Natural killer cell treated with Interleukin-12 subunit alpha and Interleukin-12 subunit beta and Interleukin-15 and Interleukin-18, amount 100 ng/mL, for 72 hours (primary cell): Measurements from ENCODE around the gene LRWD1. TPM values are rescaled to one million over a fixed set of nuclear protein-coding genes. Genes with fewer than 3 reads are reported as not detected.

Experiments
- ATAC-seq, 2 donors: fragments of 150-1000 bp; cut with Tn5 transposase in 1 of 2; sonication (Bioruptor Pico), chemical (Tn5 transposase) in 1 of 2; 2 replicates each; pipeline ENCODE4 v1.10.0; 2021
- DNase-seq: peaks from one replicate; pipeline ENCODE4 v3.0.0; 2022; ENCODE audit warnings: low spot score
- H3K27ac Mint-ChIP-seq, 2 donors: 1 replicate in 1 of 2; 2 replicates in 1 of 2; pipeline ENCODE4 v1.8.0; 2022; ENCODE audit warnings: mixed read lengths in 2 of 2, mild to moderate bottlenecking in 1 of 2, moderate library complexity in 1 of 2
- H3K27me3 Mint-ChIP-seq, 2 donors: 1 replicate in 1 of 2; 2 replicates in 1 of 2; pipeline ENCODE4 v1.8.0; 2022; ENCODE audit warnings: mixed read lengths in 2 of 2
- H3K36me3 Mint-ChIP-seq: one replicate; pipeline ENCODE4 v1.8.0; 2022; ENCODE audit warnings: mixed read lengths
- H3K4me1 Mint-ChIP-seq, 2 donors: 1 replicate in 1 of 2; 2 replicates in 1 of 2; pipeline ENCODE4 v1.8.0; 2022; ENCODE audit warnings: low read depth in 2 of 2, mixed read lengths in 2 of 2, mild to moderate bottlenecking in 1 of 2
- H3K4me3 Mint-ChIP-seq: one replicate; pipeline ENCODE4 v1.8.0; 2022; ENCODE audit warnings: mixed read lengths
- H3K9me3 Mint-ChIP-seq: 2 replicates; pipeline ENCODE4 v1.8.0; 2022; ENCODE audit warnings: mixed read lengths
- total RNA-seq, 2 donors: library from RNA; stranded (reverse); gene quantifications; one replicate each; pipeline ENCODE4 v1.2.3, GENCODE V29; 2022

The LRWD1 gene
- 10 to 100 TPM; 22.9 to 44.2 TPM for total RNA-seq

DNA sequence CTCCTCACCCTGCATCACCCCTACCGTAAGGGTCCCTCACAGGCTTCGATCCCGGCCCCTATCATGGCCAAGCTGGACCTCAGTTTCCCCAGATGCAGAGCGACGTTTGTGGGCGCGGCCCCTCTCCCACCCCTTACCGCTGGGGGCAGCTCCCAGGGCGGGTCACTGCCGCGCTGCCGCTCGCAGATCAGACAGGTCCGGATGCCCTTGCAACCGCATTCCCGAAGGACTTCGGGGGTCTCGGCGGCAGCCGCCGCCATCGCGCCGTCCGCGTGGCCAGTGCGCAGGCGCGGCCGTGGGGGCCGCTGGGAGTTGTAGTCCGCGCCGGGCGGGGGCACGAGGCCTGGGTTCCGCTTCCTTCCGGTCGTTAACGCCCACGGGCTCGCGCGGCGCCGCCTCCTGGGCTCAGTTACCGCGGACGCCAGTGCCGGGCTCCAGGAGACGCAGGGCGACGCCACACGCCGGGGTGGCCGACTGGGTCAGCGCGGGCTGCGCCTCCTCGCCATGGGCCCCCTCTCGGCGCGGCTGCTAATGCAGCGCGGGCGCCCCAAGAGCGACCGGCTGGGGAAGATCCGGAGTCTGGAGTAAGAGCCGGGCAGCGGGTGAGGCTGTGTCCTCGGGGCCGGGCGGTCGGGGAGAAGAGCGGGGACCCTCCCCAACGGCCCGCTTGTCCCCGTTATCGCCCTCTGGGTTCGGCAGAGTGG is at the start of gene LRWD1, which contains the start of gene ALKBH4:
Gene LRWD1, plus strand, starts transcription at position 408 of the 704 bp plus-strand sequence. Its CDS starts 97 bp downstream, at position 505.
Gene ALKBH4, minus strand, starts transcription at position 287 of the 704 bp plus-strand sequence. Its CDS starts 27 bp downstream, at position 260.
- DNase-seq (peak; percentile 99), ATAC-seq (peak; percentile 97 to 99)
- peaks cover 31 to 33% of the 10 kb centered on the region in 2 donors for H3K4me1 Mint-ChIP-seq
- no peaks in the 10 kb centered on the region for H3K27me3 Mint-ChIP-seq
- H3K27ac Mint-ChIP-seq, result peak within 1 kb of the TSS; percentile 54 to 81
- peak within 1 kb of the TSS; percentile 87 for H3K4me3 Mint-ChIP-seq
- no peaks in the 10 kb centered on the region for H3K9me3 Mint-ChIP-seq
- H3K36me3 Mint-ChIP-seq, result no peaks in the 10 kb centered on the region

DNA sequence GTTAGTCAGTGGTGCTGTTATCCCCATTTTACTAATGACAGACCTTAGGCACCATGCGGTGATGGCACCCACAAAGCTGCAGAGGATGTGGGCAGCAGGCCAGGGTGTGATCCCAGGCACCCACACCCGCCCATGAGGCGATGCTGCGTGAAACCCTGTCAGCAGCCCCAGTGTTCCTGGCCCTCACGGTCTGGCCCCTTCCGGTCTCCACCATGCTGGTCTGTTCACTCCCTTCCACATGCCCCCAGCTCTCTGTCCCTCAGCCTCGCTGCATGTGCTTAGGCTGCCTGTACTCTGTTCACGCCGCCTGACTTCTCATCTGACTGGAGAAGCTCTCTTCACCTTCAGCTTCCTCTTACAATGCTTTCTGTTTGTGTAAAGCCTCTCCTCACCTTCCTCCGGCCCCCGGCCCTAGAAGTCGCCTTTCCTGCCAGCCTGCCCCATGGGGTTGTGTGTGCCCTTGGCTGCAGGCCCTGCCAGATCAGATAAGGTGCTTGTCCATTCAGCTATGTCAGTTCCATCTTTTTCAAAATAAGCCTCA is 49.0 kb upstream of the LRWD1 start:
- peak overlapping the region; percentile 86 to 92 for H3K27ac Mint-ChIP-seq
- no peaks in the 10 kb centered on the region for H3K9me3 Mint-ChIP-seq
- DNase-seq (peak; percentile 90), ATAC-seq (peak; percentile 96 to 97)
- H3K4me1 Mint-ChIP-seq, result peaks cover 50 to 57% of the 10 kb centered on the region in 2 donors
- no peaks in the 10 kb centered on the region for H3K27me3 Mint-ChIP-seq
- no peaks in the 10 kb centered on the region for H3K36me3 Mint-ChIP-seq
- H3K4me3 Mint-ChIP-seq, result peak overlapping the region; percentile 80

DNA sequence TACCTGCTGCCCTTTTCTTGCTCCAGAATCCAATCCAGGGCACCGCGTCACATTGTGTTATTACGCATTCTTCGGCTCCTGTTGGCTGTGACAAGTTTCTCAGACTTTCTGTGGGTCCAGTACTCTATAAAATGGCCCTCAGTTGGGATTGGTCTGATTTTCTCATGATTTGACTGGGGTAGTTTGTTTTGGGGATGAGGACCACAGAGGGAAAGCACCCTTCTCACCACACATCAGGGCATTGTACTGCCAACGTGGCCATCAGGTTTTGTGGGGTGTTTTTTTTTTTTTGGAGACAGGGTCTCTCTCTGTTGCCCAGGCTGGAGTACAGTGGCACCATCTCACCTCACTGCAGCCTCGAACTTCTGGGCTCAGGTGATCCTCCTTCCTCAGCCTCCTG is 48.4 kb upstream of the LRWD1 start:
- no peaks in the 10 kb centered on the region for H3K9me3 Mint-ChIP-seq
- H3K27ac Mint-ChIP-seq, result peak overlapping the region; percentile 86 to 92
- H3K4me1 Mint-ChIP-seq, result peaks cover 53 to 62% of the 10 kb centered on the region in 2 donors
- peak overlapping the region; percentile 80 for H3K4me3 Mint-ChIP-seq
- DNase-seq (no peak), ATAC-seq (no peak)
- H3K36me3 Mint-ChIP-seq, result no peaks in the 10 kb centered on the region
- H3K27me3 Mint-ChIP-seq, result no peaks in the 10 kb centered on the region

GRCh38 chr7:102417105-102417504 is 47.7 kb upstream of the LRWD1 start:
- H3K9me3 Mint-ChIP-seq, result no peaks in the 10 kb centered on the region
- ATAC-seq (no peak), DNase-seq (no peak)
- peak overlapping the region; percentile 65 for H3K4me3 Mint-ChIP-seq
- H3K27me3 Mint-ChIP-seq, result no peaks in the 10 kb centered on the region
- H3K27ac Mint-ChIP-seq, result peak overlapping the region; percentile 86 to 92
- H3K4me1 Mint-ChIP-seq, result peaks cover 50 to 62% of the 10 kb centered on the region in 2 donors
- no peaks in the 10 kb centered on the region for H3K36me3 Mint-ChIP-seq

DNA sequence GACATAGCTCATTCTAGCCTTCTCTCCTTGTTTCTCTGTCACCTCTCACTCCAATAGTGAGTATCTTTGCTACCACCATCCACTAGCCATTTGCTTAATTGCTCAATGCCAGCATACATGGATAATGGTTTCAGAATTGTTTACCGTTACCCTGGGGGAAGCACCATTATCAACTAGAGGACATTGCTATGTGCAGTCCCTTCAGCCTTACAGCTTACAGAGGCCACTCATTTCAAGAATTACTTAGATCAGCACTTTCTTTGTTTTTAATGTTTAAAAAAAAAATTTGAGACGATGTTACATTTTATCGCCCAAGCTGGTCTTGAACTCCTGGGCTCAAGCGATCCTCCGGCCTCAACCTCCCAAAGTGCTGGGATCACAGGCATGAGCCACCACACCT is 46.2 kb upstream of the LRWD1 start:
- Mint-ChIP-seq H3K27ac (peak overlapping the region; percentile 38 to 92), H3K27me3 (no peaks in the 10 kb centered on the region), H3K9me3 (no peaks in the 10 kb centered on the region), H3K4me1 (peaks cover 50 to 62% of the 10 kb centered on the region in 2 donors), H3K36me3 (no peaks in the 10 kb centered on the region), H3K4me3 (peak overlapping the region; percentile 65)
- DNase-seq (no peak), ATAC-seq (peak; percentile 47 to 55)

GRCh38 chr7:102421706-102422240 is 43.0 kb upstream of the LRWD1 start:
- H3K27ac Mint-ChIP-seq, result peak overlapping the region in 1 of 2 donors; percentile 17
- H3K27me3 Mint-ChIP-seq, result no peaks in the 10 kb centered on the region
- H3K4me3 Mint-ChIP-seq, result no peak overlapping the region
- peaks cover 54 to 65% of the 10 kb centered on the region in 2 donors for H3K4me1 Mint-ChIP-seq
- H3K9me3 Mint-ChIP-seq, result no peaks in the 10 kb centered on the region
- DNase-seq, result no peak
- H3K36me3 Mint-ChIP-seq, result no peaks in the 10 kb centered on the region
- no peak for ATAC-seq

DNA sequence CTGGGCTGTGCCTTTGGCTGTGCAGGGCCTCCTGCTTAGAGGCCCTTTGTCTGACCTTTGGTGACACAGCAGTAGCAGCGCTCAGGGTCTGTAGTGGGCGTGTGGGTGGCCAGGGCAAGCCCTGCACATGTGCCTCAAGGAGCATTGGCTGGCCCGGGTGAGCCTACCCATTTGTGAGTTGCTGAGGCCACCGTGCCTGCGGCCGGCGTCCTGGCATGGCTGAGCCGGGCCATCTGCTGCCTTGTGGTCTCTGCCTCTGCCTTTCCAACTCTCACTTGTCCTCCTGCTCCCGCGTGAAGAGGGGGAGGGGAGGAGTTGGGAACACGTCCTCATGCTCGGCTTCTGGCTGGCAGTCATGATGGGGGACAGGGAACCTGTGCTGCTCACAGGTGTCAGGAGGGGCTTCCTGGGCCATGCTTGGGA is 40.6 kb upstream of the LRWD1 start:
- Mint-ChIP-seq H3K36me3 (no peaks in the 10 kb centered on the region), H3K4me3 (peak overlapping the region; percentile 98), H3K4me1 (peaks cover 47 to 55% of the 10 kb centered on the region in 2 donors), H3K27me3 (no peaks in the 10 kb centered on the region), H3K9me3 (no peaks in the 10 kb centered on the region), H3K27ac (peak overlapping the region; percentile 100)
- no peak for DNase-seq
- ATAC-seq, result no peak

DNA sequence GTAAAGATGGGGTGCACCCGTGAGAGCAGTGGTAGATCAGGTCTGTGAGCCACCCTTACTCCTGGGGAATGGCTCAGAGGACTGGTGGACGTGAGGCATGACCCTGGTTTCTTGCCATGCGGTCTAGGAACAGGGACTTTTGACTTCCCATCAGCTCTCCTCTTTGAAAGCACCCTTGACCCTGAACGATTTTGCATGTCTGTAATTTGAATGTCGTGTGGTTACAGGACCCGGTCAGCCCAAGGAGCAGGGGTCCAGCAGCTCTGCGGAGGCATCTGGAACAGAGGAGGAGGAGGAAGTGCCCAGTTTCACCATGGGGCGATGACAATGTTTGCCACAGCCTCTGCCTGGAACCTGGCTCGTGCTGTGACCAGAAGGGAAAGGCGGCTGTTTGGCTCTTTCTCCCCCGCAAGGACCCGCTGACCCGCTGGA is 40.0 kb upstream of the LRWD1 start:
- DNase-seq, result no peak
- H3K27me3 Mint-ChIP-seq, result no peaks in the 10 kb centered on the region
- ATAC-seq, result no peak
- peaks cover 48 to 55% of the 10 kb centered on the region in 2 donors for H3K4me1 Mint-ChIP-seq
- peak overlapping the region; percentile 100 for H3K27ac Mint-ChIP-seq
- H3K36me3 Mint-ChIP-seq, result no peaks in the 10 kb centered on the region
- no peaks in the 10 kb centered on the region for H3K9me3 Mint-ChIP-seq
- H3K4me3 Mint-ChIP-seq, result peak overlapping the region; percentile 98

GRCh38 chr7:102425639-102426267 is 39.0 kb upstream of the LRWD1 start:
- Mint-ChIP-seq H3K9me3 (no peaks in the 10 kb centered on the region), H3K4me1 (peaks cover 45 to 53% of the 10 kb centered on the region in 2 donors), H3K27ac (peak overlapping the region; percentile 100), H3K4me3 (peak overlapping the region; percentile 98), H3K36me3 (no peaks in the 10 kb centered on the region), H3K27me3 (no peaks in the 10 kb centered on the region)
- ATAC-seq (peak; percentile 91 to 92), DNase-seq (peak; percentile 91)

DNA sequence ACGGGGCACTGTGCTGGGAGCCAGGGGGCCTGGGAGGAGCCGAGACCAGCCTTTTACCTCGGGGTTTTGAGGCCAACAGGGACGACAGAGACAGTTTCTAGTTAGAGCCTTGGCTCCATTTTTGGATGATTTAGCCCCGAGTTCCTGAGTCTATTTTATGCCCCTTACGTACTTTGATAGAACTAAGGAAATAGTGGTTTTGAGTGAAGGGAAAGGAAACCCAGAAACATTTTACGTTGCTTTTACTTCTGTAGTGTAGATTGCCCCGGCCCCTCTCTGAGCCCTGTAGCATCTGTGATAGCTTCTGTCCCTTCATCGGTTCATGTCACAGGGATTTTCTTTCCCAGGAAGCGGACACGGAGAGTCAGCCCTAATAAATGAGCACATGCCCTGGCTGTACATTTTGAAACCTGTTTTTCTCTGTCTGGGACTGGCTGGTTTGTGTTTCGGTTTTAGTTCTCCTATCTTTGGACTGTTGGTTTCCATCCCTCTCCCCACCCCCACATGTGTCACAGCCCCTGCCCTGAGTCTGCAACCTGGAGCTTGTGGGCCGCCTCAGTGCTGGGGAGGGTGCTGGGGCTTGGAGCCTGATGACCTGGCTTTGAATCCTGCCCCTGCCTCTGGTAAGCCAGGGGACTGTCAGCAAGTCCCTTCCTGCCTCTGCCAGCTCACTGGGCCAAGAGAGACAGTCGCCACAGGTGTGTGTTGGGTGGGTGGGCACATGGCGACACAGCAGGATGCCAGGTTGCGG is 38.3 kb upstream of the LRWD1 start:
- peak overlapping the region; percentile 100 for H3K27ac Mint-ChIP-seq
- ATAC-seq, result peak; percentile 87 to 90
- H3K4me3 Mint-ChIP-seq, result peak overlapping the region; percentile 98
- peaks cover 45 to 52% of the 10 kb centered on the region in 2 donors for H3K4me1 Mint-ChIP-seq
- H3K9me3 Mint-ChIP-seq, result no peaks in the 10 kb centered on the region
- peak; percentile 87 for DNase-seq
- no peaks in the 10 kb centered on the region for H3K27me3 Mint-ChIP-seq
- H3K36me3 Mint-ChIP-seq, result no peaks in the 10 kb centered on the region

GRCh38 chr7:102427019-102427405 is 37.8 kb upstream of the LRWD1 start:
- Mint-ChIP-seq H3K9me3 (no peaks in the 10 kb centered on the region), H3K27ac (peak overlapping the region; percentile 100), H3K36me3 (no peaks in the 10 kb centered on the region), H3K4me1 (peaks cover 50 to 58% of the 10 kb centered on the region in 2 donors), H3K27me3 (no peaks in the 10 kb centered on the region), H3K4me3 (peak overlapping the region; percentile 98)
- ATAC-seq, result no peak
- DNase-seq, result no peak

DNA sequence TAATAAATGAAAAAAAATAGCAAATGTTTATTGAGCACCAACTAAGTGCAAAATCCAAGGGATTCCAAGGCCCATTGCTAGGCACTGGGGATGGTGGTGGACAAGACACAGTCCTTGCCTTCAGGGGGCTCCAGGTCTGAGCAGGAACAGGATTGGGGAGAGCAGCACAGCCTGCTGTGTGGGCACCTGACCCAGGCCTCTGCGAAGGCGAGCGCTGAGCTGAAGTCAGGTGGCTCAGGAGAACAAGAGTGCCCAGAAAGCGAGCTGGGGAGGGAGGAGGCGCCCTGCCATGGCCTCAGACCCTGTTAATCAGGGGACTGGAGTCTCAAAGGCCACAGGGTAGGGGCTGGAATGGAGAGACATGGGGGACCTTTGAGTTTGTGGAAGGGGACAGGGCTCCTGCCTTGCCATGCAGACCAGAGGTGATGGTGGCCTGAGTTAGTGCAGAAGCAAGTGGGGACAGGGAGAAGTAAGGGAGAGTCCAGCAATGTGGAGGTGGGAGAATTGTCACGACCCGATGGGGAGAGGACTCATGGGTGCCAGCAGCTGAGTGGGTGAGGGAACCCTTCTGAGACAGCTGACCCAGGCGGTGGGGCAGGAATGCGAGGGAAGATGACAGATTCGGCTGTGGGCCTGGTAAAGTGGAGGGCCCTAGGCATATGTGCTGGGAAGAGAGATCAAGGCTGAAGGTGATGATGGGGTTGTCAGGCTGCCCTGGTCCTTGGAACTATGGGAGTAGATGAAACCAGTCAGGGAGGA is 35.5 kb upstream of the LRWD1 start:
- Mint-ChIP-seq H3K4me1 (peaks cover 53 to 56% of the 10 kb centered on the region in 2 donors), H3K4me3 (peak overlapping the region; percentile 2), H3K9me3 (no peaks in the 10 kb centered on the region), H3K27me3 (no peaks in the 10 kb centered on the region), H3K36me3 (no peaks in the 10 kb centered on the region), H3K27ac (peak overlapping the region; percentile 72 to 100)
- DNase-seq, result no peak
- no peak for ATAC-seq
